ENCODE measurements around the gene CEP41.

CEP41 gene

GRCh38 chr7:130440527-130441365, at the start of gene CEP41:
TSS of gene CEP41 (minus strand) at chr7:130441016. CDS start at chr7:130440966, 50 bp downstream.
- DNase-seq (ENCODE audit: low read depth in 1 of 2, low spot score in 1 of 2), result peak; percentile 84 to 93

GRCh38 chr7:130490311-130490791, 49.5 kb upstream of the CEP41 start:
- no peak for DNase-seq (ENCODE audit: low read depth in 1 of 2, low spot score in 1 of 2)

GRCh38 chr7:130489140-130489983, 48.5 kb upstream of the CEP41 start:
- DNase-seq (ENCODE audit: low read depth in 1 of 2, low spot score in 1 of 2), result no peak

GRCh38 chr7:130488392-130489139, 47.8 kb upstream of the CEP41 start:
- no peak for DNase-seq (ENCODE audit: low read depth in 1 of 2, low spot score in 1 of 2)

- DNase-seq (ENCODE audit: low read depth in 1 of 2, low spot score in 1 of 2), result no peak
Observed at GRCh38 chr7:130486954-130487436, 46.2 kb upstream of the CEP41 start.

GRCh38 chr7:130486114-130486953, 45.5 kb upstream of the CEP41 start:
- DNase-seq (ENCODE audit: low read depth in 1 of 2, low spot score in 1 of 2), result peak; percentile 21 to 37

- no peak for DNase-seq (ENCODE audit: low read depth in 1 of 2, low spot score in 1 of 2)
Observed at GRCh38 chr7:130485734-130486113, 44.9 kb upstream of the CEP41 start.

GRCh38 chr7:130483031-130483430, 42.2 kb upstream of the CEP41 start:
- DNase-seq (ENCODE audit: low read depth in 1 of 2, low spot score in 1 of 2), result no peak

- no peak for DNase-seq (ENCODE audit: low read depth in 1 of 2, low spot score in 1 of 2)
Observed at GRCh38 chr7:130481898-130482297, 41.1 kb upstream of the CEP41 start.

GRCh38 chr7:130479716-130480400, 39.0 kb upstream of the CEP41 start:
- no peak for DNase-seq (ENCODE audit: low read depth in 1 of 2, low spot score in 1 of 2)

GRCh38 chr7:130478991-130479390, 38.2 kb upstream of the CEP41 start:
- no peak for DNase-seq (ENCODE audit: low read depth in 1 of 2, low spot score in 1 of 2)

- no peak for DNase-seq (ENCODE audit: low read depth in 1 of 2, low spot score in 1 of 2)
Observed at GRCh38 chr7:130476297-130477150, 35.7 kb upstream of the CEP41 start.

GRCh38 chr7:130475776-130476175, 35.0 kb upstream of the CEP41 start:
- DNase-seq (ENCODE audit: low read depth in 1 of 2, low spot score in 1 of 2), result no peak

GRCh38 chr7:130473876-130474275, 33.1 kb upstream of the CEP41 start:
- DNase-seq (ENCODE audit: low read depth in 1 of 2, low spot score in 1 of 2), result no peak

GRCh38 chr7:130473289-130473688, 32.5 kb upstream of the CEP41 start:
- DNase-seq (ENCODE audit: low read depth in 1 of 2, low spot score in 1 of 2), result no peak

GRCh38 chr7:130471974-130472373, 31.2 kb upstream of the CEP41 start:
- DNase-seq (ENCODE audit: low read depth in 1 of 2, low spot score in 1 of 2), result no peak

GRCh38 chr7:130468612-130469011, 27.8 kb upstream of the CEP41 start:
- DNase-seq (ENCODE audit: low read depth in 1 of 2, low spot score in 1 of 2), result no peak

- no peak for DNase-seq (ENCODE audit: low read depth in 1 of 2, low spot score in 1 of 2)
Observed at GRCh38 chr7:130463553-130464434, 23.0 kb upstream of the CEP41 start.
